ENCODE results near the gene GAD2.

DNA sequence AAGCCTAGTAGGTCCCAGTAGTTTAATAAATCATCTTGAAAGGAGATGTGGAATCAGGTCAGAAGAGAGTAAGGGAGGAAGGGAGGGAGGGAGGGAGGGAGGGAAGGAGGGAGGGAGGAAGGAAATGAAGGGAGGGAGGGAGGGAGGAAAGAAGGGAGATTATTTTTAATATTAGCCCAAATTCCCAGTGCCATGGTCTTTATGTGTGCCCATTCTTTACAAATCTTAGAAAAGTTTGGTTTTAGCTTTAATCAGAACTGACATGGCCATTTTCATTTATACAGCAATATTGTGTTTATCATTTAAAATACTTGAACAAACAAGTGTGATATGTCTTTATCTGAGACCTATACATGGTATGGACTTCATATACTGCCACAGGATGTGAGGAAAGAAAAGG, 86.8 kb downstream of the GAD2 start:
- TF ChIP-seq, protein P1, sequence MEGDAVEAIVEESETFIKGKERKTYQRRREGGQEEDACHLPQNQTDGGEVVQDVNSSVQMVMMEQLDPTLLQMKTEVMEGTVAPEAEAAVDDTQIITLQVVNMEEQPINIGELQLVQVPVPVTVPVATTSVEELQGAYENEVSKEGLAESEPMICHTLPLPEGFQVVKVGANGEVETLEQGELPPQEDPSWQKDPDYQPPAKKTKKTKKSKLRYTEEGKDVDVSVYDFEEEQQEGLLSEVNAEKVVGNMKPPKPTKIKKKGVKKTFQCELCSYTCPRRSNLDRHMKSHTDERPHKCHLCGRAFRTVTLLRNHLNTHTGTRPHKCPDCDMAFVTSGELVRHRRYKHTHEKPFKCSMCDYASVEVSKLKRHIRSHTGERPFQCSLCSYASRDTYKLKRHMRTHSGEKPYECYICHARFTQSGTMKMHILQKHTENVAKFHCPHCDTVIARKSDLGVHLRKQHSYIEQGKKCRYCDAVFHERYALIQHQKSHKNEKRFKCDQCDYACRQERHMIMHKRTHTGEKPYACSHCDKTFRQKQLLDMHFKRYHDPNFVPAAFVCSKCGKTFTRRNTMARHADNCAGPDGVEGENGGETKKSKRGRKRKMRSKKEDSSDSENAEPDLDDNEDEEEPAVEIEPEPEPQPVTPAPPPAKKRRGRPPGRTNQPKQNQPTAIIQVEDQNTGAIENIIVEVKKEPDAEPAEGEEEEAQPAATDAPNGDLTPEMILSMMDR (conservative IDR thresholded peaks at IDR 0.05; ENCODE audit: low read depth in 2 of 2) = no peak
- TF ChIP-seq, protein P2, sequence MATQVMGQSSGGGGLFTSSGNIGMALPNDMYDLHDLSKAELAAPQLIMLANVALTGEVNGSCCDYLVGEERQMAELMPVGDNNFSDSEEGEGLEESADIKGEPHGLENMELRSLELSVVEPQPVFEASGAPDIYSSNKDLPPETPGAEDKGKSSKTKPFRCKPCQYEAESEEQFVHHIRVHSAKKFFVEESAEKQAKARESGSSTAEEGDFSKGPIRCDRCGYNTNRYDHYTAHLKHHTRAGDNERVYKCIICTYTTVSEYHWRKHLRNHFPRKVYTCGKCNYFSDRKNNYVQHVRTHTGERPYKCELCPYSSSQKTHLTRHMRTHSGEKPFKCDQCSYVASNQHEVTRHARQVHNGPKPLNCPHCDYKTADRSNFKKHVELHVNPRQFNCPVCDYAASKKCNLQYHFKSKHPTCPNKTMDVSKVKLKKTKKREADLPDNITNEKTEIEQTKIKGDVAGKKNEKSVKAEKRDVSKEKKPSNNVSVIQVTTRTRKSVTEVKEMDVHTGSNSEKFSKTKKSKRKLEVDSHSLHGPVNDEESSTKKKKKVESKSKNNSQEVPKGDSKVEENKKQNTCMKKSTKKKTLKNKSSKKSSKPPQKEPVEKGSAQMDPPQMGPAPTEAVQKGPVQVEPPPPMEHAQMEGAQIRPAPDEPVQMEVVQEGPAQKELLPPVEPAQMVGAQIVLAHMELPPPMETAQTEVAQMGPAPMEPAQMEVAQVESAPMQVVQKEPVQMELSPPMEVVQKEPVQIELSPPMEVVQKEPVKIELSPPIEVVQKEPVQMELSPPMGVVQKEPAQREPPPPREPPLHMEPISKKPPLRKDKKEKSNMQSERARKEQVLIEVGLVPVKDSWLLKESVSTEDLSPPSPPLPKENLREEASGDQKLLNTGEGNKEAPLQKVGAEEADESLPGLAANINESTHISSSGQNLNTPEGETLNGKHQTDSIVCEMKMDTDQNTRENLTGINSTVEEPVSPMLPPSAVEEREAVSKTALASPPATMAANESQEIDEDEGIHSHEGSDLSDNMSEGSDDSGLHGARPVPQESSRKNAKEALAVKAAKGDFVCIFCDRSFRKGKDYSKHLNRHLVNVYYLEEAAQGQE (IDR thresholded peaks at IDR 0.05; ENCODE audit: unreplicated experiment) = no peak
- TF ChIP-seq STAT1 (IDR thresholded peaks at IDR 0.05; ENCODE audit: unreplicated experiment) (no peak), EZH2phosphoT487 (IDR thresholded peaks at IDR 0.05; ENCODE audit: unreplicated experiment) (no peak), EZH2 (IDR thresholded peaks at IDR 0.05; ENCODE audit: low read depth, unreplicated experiment) (no peak), POLR2AphosphoS5 (IDR thresholded peaks at IDR 0.05; ENCODE audit: low read depth) (no peak), JUNB (IDR thresholded peaks at IDR 0.05; ENCODE audit: unreplicated experiment) (no peak), CREB1 (CRISPR knock-in tag; IDR thresholded peaks at IDR 0.05; ENCODE audit: low read depth) (no peak), NANOG (IDR thresholded peaks at IDR 0.05; ENCODE audit: borderline replicate concordance) (no peak), ZNF114 (CRISPR knock-in tag; IDR thresholded peaks at IDR 0.05) (no peak), ZNF331 (CRISPR knock-in tag; IDR thresholded peaks at IDR 0.05; ENCODE audit: low read depth) (no peak)
- TF ChIP-seq, protein P3, sequence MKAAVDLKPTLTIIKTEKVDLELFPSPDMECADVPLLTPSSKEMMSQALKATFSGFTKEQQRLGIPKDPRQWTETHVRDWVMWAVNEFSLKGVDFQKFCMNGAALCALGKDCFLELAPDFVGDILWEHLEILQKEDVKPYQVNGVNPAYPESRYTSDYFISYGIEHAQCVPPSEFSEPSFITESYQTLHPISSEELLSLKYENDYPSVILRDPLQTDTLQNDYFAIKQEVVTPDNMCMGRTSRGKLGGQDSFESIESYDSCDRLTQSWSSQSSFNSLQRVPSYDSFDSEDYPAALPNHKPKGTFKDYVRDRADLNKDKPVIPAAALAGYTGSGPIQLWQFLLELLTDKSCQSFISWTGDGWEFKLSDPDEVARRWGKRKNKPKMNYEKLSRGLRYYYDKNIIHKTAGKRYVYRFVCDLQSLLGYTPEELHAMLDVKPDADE (IDR thresholded peaks at IDR 0.05) = no peak
- TF ChIP-seq, protein P4, sequence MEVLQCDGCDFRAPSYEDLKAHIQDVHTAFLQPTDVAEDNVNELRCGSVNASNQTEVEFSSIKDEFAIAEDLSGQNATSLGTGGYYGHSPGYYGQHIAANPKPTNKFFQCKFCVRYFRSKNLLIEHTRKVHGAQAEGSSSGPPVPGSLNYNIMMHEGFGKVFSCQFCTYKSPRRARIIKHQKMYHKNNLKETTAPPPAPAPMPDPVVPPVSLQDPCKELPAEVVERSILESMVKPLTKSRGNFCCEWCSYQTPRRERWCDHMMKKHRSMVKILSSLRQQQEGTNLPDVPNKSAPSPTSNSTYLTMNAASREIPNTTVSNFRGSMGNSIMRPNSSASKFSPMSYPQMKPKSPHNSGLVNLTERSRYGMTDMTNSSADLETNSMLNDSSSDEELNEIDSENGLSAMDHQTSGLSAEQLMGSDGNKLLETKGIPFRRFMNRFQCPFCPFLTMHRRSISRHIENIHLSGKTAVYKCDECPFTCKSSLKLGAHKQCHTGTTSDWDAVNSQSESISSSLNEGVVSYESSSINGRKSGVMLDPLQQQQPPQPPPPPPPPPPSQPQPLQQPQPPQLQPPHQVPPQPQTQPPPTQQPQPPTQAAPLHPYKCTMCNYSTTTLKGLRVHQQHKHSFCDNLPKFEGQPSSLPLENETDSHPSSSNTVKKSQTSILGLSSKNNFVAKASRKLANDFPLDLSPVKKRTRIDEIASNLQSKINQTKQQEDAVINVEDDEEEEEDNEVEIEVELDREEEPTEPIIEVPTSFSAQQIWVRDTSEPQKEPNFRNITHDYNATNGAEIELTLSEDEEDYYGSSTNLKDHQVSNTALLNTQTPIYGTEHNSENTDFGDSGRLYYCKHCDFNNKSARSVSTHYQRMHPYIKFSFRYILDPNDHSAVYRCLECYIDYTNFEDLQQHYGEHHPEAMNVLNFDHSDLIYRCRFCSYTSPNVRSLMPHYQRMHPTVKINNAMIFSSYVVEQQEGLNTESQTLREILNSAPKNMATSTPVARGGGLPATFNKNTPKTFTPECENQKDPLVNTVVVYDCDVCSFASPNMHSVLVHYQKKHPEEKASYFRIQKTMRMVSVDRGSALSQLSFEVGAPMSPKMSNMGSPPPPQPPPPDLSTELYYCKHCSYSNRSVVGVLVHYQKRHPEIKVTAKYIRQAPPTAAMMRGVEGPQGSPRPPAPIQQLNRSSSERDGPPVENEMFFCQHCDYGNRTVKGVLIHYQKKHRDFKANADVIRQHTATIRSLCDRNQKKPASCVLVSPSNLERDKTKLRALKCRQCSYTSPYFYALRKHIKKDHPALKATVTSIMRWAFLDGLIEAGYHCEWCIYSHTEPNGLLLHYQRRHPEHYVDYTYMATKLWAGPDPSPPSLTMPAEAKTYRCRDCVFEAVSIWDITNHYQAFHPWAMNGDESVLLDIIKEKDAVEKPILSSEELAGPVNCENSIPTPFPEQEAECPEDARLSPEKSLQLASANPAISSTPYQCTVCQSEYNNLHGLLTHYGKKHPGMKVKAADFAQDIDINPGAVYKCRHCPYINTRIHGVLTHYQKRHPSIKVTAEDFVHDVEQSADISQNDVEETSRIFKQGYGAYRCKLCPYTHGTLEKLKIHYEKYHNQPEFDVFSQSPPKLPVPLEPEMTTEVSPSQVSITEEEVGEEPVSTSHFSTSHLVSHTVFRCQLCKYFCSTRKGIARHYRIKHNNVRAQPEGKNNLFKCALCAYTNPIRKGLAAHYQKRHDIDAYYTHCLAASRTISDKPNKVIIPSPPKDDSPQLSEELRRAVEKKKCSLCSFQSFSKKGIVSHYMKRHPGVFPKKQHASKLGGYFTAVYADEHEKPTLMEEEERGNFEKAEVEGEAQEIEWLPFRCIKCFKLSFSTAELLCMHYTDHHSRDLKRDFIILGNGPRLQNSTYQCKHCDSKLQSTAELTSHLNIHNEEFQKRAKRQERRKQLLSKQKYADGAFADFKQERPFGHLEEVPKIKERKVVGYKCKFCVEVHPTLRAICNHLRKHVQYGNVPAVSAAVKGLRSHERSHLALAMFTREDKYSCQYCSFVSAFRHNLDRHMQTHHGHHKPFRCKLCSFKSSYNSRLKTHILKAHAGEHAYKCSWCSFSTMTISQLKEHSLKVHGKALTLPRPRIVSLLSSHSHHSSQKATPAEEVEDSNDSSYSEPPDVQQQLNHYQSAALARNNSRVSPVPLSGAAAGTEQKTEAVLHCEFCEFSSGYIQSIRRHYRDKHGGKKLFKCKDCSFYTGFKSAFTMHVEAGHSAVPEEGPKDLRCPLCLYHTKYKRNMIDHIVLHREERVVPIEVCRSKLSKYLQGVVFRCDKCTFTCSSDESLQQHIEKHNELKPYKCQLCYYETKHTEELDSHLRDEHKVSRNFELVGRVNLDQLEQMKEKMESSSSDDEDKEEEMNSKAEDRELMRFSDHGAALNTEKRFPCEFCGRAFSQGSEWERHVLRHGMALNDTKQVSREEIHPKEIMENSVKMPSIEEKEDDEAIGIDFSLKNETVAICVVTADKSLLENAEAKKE (CRISPR knock-in tag; IDR thresholded peaks at IDR 0.05) = no peak

All from GM23338 (cell line).